ENCODE results near the gene HTT.

GRCh38 chr4:3148926-3149325 is 74.4 kb downstream of the HTT start:
- TF ChIP-seq SIN3A (IDR thresholded peaks at IDR 0.05; ENCODE audit: low read depth): no peak
- no peak for TF ChIP-seq POLR2AphosphoS5 (IDR thresholded peaks at IDR 0.05; ENCODE audit: low read depth, low read length)
- no peak for TF ChIP-seq POLR2A (IDR thresholded peaks at IDR 0.05; ENCODE audit: borderline replicate concordance, extremely low read depth, insufficient read depth, insufficient read length)
- TF ChIP-seq, protein P1, sequence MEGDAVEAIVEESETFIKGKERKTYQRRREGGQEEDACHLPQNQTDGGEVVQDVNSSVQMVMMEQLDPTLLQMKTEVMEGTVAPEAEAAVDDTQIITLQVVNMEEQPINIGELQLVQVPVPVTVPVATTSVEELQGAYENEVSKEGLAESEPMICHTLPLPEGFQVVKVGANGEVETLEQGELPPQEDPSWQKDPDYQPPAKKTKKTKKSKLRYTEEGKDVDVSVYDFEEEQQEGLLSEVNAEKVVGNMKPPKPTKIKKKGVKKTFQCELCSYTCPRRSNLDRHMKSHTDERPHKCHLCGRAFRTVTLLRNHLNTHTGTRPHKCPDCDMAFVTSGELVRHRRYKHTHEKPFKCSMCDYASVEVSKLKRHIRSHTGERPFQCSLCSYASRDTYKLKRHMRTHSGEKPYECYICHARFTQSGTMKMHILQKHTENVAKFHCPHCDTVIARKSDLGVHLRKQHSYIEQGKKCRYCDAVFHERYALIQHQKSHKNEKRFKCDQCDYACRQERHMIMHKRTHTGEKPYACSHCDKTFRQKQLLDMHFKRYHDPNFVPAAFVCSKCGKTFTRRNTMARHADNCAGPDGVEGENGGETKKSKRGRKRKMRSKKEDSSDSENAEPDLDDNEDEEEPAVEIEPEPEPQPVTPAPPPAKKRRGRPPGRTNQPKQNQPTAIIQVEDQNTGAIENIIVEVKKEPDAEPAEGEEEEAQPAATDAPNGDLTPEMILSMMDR (IDR thresholded peaks at IDR 0.05 in 2 of 3, conservative IDR thresholded peaks at IDR 0.05 in 1 of 3; ENCODE audit: borderline replicate concordance in 1 of 3, insufficient read depth in 1 of 3, low read depth in 2 of 3, low read length in 2 of 3): no peak
